Measurements from ENCODE around the gene SMC2.

DNA sequence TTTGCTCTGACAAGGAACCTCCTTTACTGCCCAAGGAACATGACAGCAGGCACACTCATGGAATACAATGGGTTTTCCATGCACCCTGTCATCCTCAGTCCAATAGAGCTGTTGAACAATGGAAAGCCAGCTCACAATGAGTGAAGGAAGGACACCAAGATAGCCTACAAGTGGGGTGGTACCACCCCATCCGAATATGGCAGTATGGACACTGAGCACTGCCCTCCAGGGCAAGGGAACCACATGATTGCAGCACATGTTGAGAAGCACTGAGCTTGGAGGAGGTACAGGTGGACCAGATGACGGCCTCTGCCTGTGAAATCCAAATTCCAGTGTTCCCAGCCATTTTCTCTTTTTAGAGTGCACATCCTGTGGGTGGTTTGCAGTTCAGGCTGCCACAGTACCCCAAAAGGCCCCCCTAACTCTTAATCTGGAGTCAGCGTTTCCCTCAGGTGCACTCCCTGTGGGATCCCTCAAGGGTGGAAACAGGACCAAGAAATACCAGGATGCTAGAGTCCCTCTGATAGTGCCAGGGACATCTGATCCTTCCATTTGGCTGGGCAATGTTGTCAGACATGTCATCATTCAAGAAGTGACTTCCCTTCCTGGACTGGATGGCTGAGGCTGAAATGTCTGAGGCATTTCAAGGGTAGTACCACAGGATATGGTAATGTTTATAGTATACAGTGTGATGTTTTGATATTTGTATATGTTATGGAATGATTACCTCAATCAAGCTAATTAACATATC is 48.9 kb downstream of the SMC2 start:
- no peak for TF ChIP-seq CTCF (IDR thresholded peaks at IDR 0.05)
- TF ChIP-seq POLR2A (IDR thresholded peaks at IDR 0.05), result no peak
- no peak for TF ChIP-seq POLR2AphosphoS5 (IDR thresholded peaks at IDR 0.05)
